ENCODE measurements around the gene APOF.
"Not testable (repeated sequence)": the region's sequence is repeated elsewhere in the genome, so short reads cannot be mapped to it uniquely, and the experiment has no call there.

The APOF gene

GRCh38 chr12:56362130-56363059 lies at the start of gene APOF:
APOF (minus strand) TSS chr12:56362857; CDS start chr12:56362745, 112 bp downstream.
- no peaks in the 10 kb centered on the region for H3K9me3 ChIP-seq (ENCODE audit: insufficient read depth, low read depth, low read length)
- no peaks in the 10 kb centered on the region for H3K4me1 ChIP-seq (ENCODE audit: insufficient read depth, low read length)
- no peak within 1 kb of the TSS for H3K27ac ChIP-seq (ENCODE audit: low read length)
- H3K4me3 ChIP-seq (ENCODE audit: low read length), result no peak within 1 kb of the TSS
- H3K27me3 ChIP-seq (ENCODE audit: insufficient read depth, low read length), result peaks cover 13% of the 10 kb centered on the region
- no peaks in the 10 kb centered on the region for H3K36me3 ChIP-seq (ENCODE audit: insufficient read depth, low read depth, low read length)
- no peak within 1 kb of the TSS for H3K9ac ChIP-seq (ENCODE audit: low read depth, low read length)

DNA sequence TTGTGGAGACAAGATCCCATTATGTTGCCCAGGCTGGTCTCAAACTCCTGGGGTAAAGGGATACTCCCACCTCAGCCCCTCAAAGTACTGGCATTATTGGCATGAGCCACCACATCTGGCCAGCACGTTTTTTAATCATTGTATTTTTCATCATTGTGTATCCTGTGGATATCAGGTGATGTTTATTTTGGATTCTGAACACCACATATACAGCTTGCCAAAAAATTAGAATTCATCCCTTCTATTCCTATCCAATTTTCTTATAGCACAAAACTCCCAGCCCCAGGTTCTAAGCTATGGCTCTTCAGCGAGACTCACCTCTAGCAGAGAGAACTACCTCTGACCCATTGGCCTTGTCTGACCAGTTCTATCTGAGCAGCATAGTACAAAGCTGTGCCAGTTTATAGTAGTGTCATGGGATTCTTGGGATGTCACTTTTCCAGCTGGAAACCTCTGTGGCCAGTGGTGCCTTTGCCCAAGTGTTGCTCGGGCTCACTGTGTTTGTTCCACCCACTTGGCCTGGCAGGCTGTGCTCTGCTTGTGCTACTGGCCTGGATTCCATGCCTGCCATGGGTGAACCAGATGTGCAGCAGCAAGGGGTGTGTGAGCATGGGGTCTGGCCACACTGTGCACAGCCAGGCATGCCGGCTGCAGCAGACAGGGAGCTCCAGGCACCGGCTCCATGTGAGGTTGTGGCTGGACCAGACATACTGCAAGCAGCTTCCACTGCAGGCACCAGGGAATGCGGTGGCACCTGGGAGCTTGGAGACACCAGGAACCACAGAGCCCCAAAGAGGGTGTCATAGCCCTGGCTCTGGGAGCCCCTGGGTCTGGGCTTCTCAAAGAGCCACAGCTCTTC lies 49.4 kb upstream of the APOF start:
- H3K27me3 ChIP-seq (ENCODE audit: insufficient read depth, low read length), result no peaks in the 10 kb centered on the region
- H3K36me3 ChIP-seq (ENCODE audit: insufficient read depth, low read depth, low read length), result peaks cover 27% of the 10 kb centered on the region
- H3K4me1 ChIP-seq (ENCODE audit: insufficient read depth, low read length), result no peaks in the 10 kb centered on the region
- H3K9ac ChIP-seq (ENCODE audit: low read depth, low read length), result no peak overlapping the region
- no peaks in the 10 kb centered on the region for H3K9me3 ChIP-seq (ENCODE audit: insufficient read depth, low read depth, low read length)
- H3K27ac ChIP-seq (ENCODE audit: low read length), result no peak overlapping the region
- no peak overlapping the region for H3K4me3 ChIP-seq (ENCODE audit: low read length)

DNA sequence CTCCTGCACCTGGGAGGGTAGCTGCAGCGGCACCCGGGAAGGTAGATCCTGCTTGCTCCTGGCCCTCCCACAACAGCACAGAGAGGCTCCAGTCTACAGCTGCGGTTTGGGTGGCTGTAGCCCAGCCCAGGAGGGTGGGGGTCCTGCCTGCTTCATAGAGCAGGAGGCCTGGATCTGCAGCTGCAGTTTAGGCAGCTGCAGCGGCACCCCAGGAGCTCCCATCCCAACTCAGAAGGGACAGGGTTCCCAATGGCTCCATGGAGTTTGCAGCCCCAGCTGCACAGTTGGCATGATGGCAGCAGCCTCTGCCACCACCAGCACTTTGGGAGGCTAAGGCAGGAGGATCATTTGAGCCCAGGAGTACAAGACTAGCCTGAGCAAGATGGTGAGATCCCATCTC lies 48.1 kb upstream of the APOF start:
- no peak overlapping the region for H3K9ac ChIP-seq (ENCODE audit: low read depth, low read length)

GRCh38 chr12:56408799-56409417 lies 46.3 kb upstream of the APOF start:
- Histone ChIP-seq H3K9me3 (ENCODE audit: insufficient read depth, low read depth, low read length) (no peaks in the 10 kb centered on the region), H3K4me1 (ENCODE audit: insufficient read depth, low read length) (no peaks in the 10 kb centered on the region), H3K4me3 (ENCODE audit: low read length) (no peak overlapping the region), H3K36me3 (ENCODE audit: insufficient read depth, low read depth, low read length) (peaks cover 5% of the 10 kb centered on the region), H3K9ac (ENCODE audit: low read depth, low read length) (no peak overlapping the region), H3K27ac (ENCODE audit: low read length) (no peak overlapping the region), H3K27me3 (ENCODE audit: insufficient read depth, low read length) (no peaks in the 10 kb centered on the region)

More for the DNA sequence above, 48.1 kb upstream of the APOF start:
- Histone ChIP-seq H3K36me3 (ENCODE audit: insufficient read depth, low read depth, low read length) (peaks cover 15% of the 10 kb centered on the region), H3K27me3 (ENCODE audit: insufficient read depth, low read length) (no peaks in the 10 kb centered on the region), H3K9me3 (ENCODE audit: insufficient read depth, low read depth, low read length) (no peaks in the 10 kb centered on the region), H3K4me1 (ENCODE audit: insufficient read depth, low read length) (no peaks in the 10 kb centered on the region), H3K27ac (ENCODE audit: low read length) (no peak overlapping the region), H3K4me3 (ENCODE audit: low read length) (no peak overlapping the region)

DNA sequence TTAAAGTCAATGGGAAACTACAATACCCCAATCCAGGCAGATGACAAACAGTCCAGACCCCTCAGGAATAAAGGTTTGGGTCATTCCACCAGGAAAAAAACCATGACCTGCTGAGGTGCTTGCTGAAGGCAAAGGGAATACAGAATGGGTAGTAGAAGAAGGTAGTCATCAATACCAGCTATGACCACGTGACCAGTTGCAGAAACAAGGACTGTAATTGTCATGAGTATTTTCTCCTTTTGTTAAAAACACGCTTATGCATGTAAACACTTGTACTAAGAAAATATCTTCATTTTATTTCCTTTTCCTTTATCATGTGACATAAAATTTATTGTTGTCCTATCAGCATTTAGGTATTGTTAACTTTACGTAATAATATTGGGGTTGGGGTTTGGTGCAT lies 41.6 kb upstream of the APOF start:
- H3K4me1 ChIP-seq (ENCODE audit: insufficient read depth, low read length); H3K9ac ChIP-seq (ENCODE audit: low read depth, low read length); H3K27ac ChIP-seq (ENCODE audit: low read length); H3K4me3 ChIP-seq (ENCODE audit: low read length); H3K36me3 ChIP-seq (ENCODE audit: insufficient read depth, low read depth, low read length); H3K9me3 ChIP-seq (ENCODE audit: insufficient read depth, low read depth, low read length); H3K27me3 ChIP-seq (ENCODE audit: insufficient read depth, low read length): not testable (repeated sequence)

DNA sequence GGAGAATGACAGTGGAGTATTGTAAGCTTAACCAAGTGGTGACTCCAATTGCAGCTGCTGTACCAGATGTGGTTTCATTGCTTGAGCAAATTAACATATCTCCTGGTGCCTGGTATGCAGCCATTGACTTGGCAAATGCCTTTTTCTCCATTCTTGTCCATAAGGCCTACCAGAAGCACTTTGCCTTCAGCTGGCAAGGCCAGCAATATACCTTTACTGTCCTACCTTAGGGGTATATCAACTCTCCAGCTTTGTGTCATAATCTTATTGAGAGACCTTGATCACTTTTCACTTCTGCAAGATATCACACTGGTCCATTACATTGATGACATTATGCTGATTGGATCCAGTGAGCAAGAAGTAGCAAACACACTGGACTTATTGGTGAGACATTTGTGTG lies 39.0 kb upstream of the APOF start:
- H3K27me3 ChIP-seq (ENCODE audit: insufficient read depth, low read length); H3K4me1 ChIP-seq (ENCODE audit: insufficient read depth, low read length); H3K36me3 ChIP-seq (ENCODE audit: insufficient read depth, low read depth, low read length); H3K27ac ChIP-seq (ENCODE audit: low read length); H3K9ac ChIP-seq (ENCODE audit: low read depth, low read length); H3K4me3 ChIP-seq (ENCODE audit: low read length): not testable (repeated sequence)
- H3K9me3 ChIP-seq (ENCODE audit: insufficient read depth, low read depth, low read length), result peaks cover 16% of the 10 kb centered on the region

DNA sequence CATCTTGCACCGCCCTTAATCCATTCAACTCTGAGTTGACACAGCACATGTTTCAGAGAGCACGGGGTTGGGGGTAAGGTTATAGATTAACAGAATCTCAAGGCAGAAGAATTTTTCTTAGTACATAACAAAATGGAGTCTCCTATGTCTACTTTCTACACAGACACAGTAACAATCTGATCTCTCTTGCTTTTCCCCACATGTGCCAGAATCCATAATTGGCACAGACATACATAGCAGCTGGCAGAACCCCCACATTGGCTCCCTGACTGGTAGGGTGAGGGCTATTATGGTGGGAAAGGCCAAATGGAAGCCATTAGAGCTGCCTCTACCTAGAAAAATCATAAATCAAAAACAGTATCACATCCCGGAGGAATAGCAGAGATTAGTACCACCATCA lies 38.5 kb upstream of the APOF start:
- H3K4me1 ChIP-seq (ENCODE audit: insufficient read depth, low read length); H3K4me3 ChIP-seq (ENCODE audit: low read length); H3K9ac ChIP-seq (ENCODE audit: low read depth, low read length); H3K27ac ChIP-seq (ENCODE audit: low read length); H3K36me3 ChIP-seq (ENCODE audit: insufficient read depth, low read depth, low read length); H3K27me3 ChIP-seq (ENCODE audit: insufficient read depth, low read length): not testable (repeated sequence)
- peaks cover 16% of the 10 kb centered on the region for H3K9me3 ChIP-seq (ENCODE audit: insufficient read depth, low read depth, low read length)

- H3K9me3 ChIP-seq (ENCODE audit: insufficient read depth, low read depth, low read length), result peaks cover 16% of the 10 kb centered on the region
- H3K36me3 ChIP-seq (ENCODE audit: insufficient read depth, low read depth, low read length); H3K9ac ChIP-seq (ENCODE audit: low read depth, low read length); H3K4me1 ChIP-seq (ENCODE audit: insufficient read depth, low read length); H3K27ac ChIP-seq (ENCODE audit: low read length); H3K4me3 ChIP-seq (ENCODE audit: low read length); H3K27me3 ChIP-seq (ENCODE audit: insufficient read depth, low read length): not testable (repeated sequence)
These were observed 36.8 kb upstream of the APOF start for GRCh38 chr12:56399466-56399865.

DNA sequence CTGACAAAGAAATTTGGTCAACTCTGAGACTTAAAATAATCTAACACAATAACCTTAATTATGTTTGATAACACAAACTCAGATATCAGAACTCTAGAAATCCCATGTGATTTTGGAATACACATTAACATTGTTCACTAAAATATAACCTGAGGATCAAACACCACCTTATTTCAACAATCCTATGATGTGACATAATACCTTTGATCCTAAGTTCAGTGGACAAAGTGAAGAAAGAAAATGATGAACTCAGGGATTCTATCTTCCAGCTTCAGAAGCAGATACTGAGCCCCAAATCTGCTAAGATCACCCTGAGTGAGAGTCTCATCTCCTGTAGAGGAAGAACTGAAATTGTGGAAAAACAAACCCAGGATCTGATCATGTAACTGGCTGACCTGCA lies 35.7 kb upstream of the APOF start:
- H3K27me3 ChIP-seq (ENCODE audit: insufficient read depth, low read length), result no peaks in the 10 kb centered on the region

DNA sequence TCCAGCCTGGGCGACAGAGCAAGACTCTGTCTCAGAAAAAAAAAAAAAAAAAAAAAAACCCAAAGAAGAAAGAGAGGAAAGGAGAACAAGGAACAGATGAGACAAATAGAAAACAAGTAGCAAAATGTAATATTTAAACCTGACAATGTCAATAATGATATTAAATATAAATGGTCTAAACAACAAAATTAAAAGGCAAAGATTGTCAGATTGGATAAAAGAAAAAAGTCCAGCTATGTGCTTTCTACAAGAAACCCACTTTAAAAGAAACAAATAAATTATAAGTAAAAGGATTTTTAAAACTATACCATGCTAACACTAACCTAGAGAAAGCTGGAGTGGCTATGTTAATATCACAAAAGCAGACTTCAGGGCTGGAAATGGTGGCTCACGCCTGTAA lies 29.7 kb upstream of the APOF start:
- H3K4me3 ChIP-seq (ENCODE audit: low read length), result no peak overlapping the region
- no peaks in the 10 kb centered on the region for H3K4me1 ChIP-seq (ENCODE audit: insufficient read depth, low read length)
- H3K9ac ChIP-seq (ENCODE audit: low read depth, low read length), result no peak overlapping the region
- no peak overlapping the region for H3K27ac ChIP-seq (ENCODE audit: low read length)
- no peaks in the 10 kb centered on the region; the same call in 1 of the 2 replicates for H3K9me3 ChIP-seq (ENCODE audit: insufficient read depth, low read depth, low read length)
- no peaks in the 10 kb centered on the region for H3K36me3 ChIP-seq (ENCODE audit: insufficient read depth, low read depth, low read length)
- no peaks in the 10 kb centered on the region for H3K27me3 ChIP-seq (ENCODE audit: insufficient read depth, low read length)

More for the DNA sequence above, 35.7 kb upstream of the APOF start:
- Histone ChIP-seq H3K36me3 (ENCODE audit: insufficient read depth, low read depth, low read length) (no peaks in the 10 kb centered on the region), H3K9me3 (ENCODE audit: insufficient read depth, low read depth, low read length) (peaks cover 16% of the 10 kb centered on the region), H3K27ac (ENCODE audit: low read length) (no peak overlapping the region), H3K4me1 (ENCODE audit: insufficient read depth, low read length) (no peaks in the 10 kb centered on the region), H3K9ac (ENCODE audit: low read depth, low read length) (no peak overlapping the region), H3K4me3 (ENCODE audit: low read length) (no peak overlapping the region)

DNA sequence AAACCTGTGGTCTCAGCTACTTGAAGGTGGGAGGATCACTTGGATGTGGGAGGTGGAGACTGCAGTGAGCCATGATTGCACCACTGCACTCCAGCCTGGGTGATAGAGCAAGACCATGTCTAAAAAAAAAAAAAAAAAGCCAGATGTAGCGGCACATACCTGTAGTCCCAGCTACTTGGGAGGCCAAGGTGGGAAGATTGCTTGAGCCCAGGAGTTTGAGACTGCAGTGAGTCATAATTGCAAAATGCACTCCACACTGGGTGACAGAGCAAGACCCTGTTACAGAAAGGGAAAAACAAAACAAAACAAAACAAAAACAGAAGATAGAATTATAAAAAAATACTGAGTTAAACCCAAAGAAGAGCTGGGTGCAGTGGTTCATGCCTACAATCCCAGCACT lies 29.1 kb upstream of the APOF start:
- Histone ChIP-seq H3K36me3 (ENCODE audit: insufficient read depth, low read depth, low read length) (no peaks in the 10 kb centered on the region), H3K4me1 (ENCODE audit: insufficient read depth, low read length) (no peaks in the 10 kb centered on the region), H3K4me3 (ENCODE audit: low read length) (no peak overlapping the region), H3K9me3 (ENCODE audit: insufficient read depth, low read depth, low read length) (no peaks in the 10 kb centered on the region), H3K27ac (ENCODE audit: low read length) (no peak overlapping the region), H3K27me3 (ENCODE audit: insufficient read depth, low read length) (no peaks in the 10 kb centered on the region), H3K9ac (ENCODE audit: low read depth, low read length) (no peak overlapping the region)

Data from iPS-20b (cell line).